Activated naive CD4-positive, alpha-beta T cell (primary cell): Measurements from ENCODE around the gene RGS19.
A peak's percentile ranks its signal among the peaks of the same experiment; 100 is the strongest.
"Not testable (repeated sequence)": the region's sequence is repeated elsewhere in the genome, so short reads cannot be mapped to it uniquely, and the experiment has no call there.

Experiments used
- DNase-seq, 4 experiments: peaks; one replicate each; lab custom pipeline; 2025; lab: John Stamatoyannopoulos, UW

RGS19 gene

GRCh38 chr20:64079273-64080012, at the start of gene RGS19:
RGS19 (minus strand) TSS chr20:64079518; CDS start chr20:64076886, 2,632 bp downstream.
- DNase-seq = peak in 1 of 4 experiments; percentile 64

- DNase-seq = not testable (repeated sequence)
These were observed 44.2 kb upstream of the RGS19 start for GRCh38 chr20:64123517-64123916.

GRCh38 chr20:64122927-64123326, 43.6 kb upstream of the RGS19 start:
- not testable (repeated sequence) for DNase-seq

GRCh38 chr20:64121586-64121985, 42.3 kb upstream of the RGS19 start:
- no peak for DNase-seq

GRCh38 chr20:64119681-64120341, 40.5 kb upstream of the RGS19 start:
- no peak for DNase-seq

- DNase-seq = no peak
These were observed 40.0 kb upstream of the RGS19 start for GRCh38 chr20:64119301-64119680.

- DNase-seq = not testable (repeated sequence)
These were observed 38.1 kb upstream of the RGS19 start for GRCh38 chr20:64117432-64117777.

GRCh38 chr20:64116541-64117431, 37.5 kb upstream of the RGS19 start:
- DNase-seq = no peak

- no peak for DNase-seq
These were observed 36.7 kb upstream of the RGS19 start for GRCh38 chr20:64116016-64116415.

GRCh38 chr20:64115171-64115911, 36.0 kb upstream of the RGS19 start:
- DNase-seq = no peak

- no peak for DNase-seq
These were observed 35.1 kb upstream of the RGS19 start for GRCh38 chr20:64114356-64114971.

- DNase-seq = no peak
These were observed 34.6 kb upstream of the RGS19 start for GRCh38 chr20:64113796-64114355.

GRCh38 chr20:64113444-64113775, 34.1 kb upstream of the RGS19 start:
- no peak for DNase-seq

- DNase-seq = no peak
These were observed 33.5 kb upstream of the RGS19 start for GRCh38 chr20:64112691-64113443.

GRCh38 chr20:64111841-64112641, 32.7 kb upstream of the RGS19 start:
- DNase-seq = no peak

- no peak for DNase-seq
These were observed 31.2 kb upstream of the RGS19 start for GRCh38 chr20:64110411-64111068.

GRCh38 chr20:64109831-64110391, 30.6 kb upstream of the RGS19 start:
- no peak for DNase-seq

GRCh38 chr20:64108731-64109681, 29.7 kb upstream of the RGS19 start:
- DNase-seq = no peak
